ENCODE results near the gene IQSEC1. TPM values are rescaled to one million over a fixed set of nuclear protein-coding genes. Genes with fewer than 3 reads are reported as not detected.

IQSEC1 gene
- total and polyA plus RNA-seq, 2 donors (not counting 3 experiments of a cell fraction or from before 2014, with no cell fraction given) = 5.2 to 18.0 TPM

DNA sequence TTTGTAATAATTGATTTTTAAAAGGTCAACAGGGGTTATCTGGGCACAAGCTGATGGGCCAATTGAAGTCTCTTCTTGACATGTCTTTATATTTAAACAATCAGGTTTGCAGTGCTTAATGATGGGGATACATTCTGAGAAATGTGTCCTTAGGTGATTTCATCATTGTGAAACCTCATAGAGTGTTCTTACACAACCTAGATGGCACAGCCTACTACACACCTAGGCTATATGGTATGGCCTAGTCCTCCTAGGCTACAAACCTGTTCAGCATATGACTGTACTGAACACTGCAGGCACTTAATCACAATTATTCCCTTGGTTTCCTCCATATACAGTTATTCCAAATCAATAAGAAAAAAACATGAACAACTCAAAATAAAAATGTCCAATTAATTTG, 75.8 kb downstream of the IQSEC1 start:
- Histone ChIP-seq H2AFZ (ENCODE audit: low read depth, low read length) (no peak overlapping the region), H3K4me3 (replicated peaks in 1 of 3; ENCODE audit: insufficient read depth in 1 of 3, low read depth in 1 of 3, low read length in 3 of 3) (no peak overlapping the region), H3K9me1 (replicated peaks; ENCODE audit: control insufficient read depth, extremely low read depth, insufficient read depth, low read length) (no peaks in the 10 kb centered on the region), H3K27me3 (ENCODE audit: control insufficient read depth in 2 of 2, insufficient read depth in 2 of 2, low read length in 2 of 2) (peaks cover 8 to 19% of the 10 kb centered on the region in 2 experiments), H3K4me2 (ENCODE audit: insufficient read depth, low read length) (no peak overlapping the region), H3K9ac (replicated peaks; ENCODE audit: extremely low read depth, insufficient read depth, low read length) (no peak overlapping the region), H3K4me1 (ENCODE audit: control insufficient read depth, extremely low read depth, insufficient read depth, low read length) (peaks cover 5% of the 10 kb centered on the region), H4K20me1 (replicated peaks; ENCODE audit: control insufficient read depth, extremely low read depth, insufficient read depth, low read length) (no peaks in the 10 kb centered on the region), H3K36me3 (ENCODE audit: control insufficient read depth in 2 of 2, extremely low read depth in 1 of 2, insufficient read depth in 2 of 2, low read length in 2 of 2) (no peaks in the 10 kb centered on the region), H3K79me2 (ENCODE audit: control insufficient read depth, insufficient read depth, low read length) (no peaks in the 10 kb centered on the region), H3K9me3 (replicated peaks; ENCODE audit: control insufficient read depth, insufficient read depth, low read length) (no peaks in the 10 kb centered on the region), H3K27ac (ENCODE audit: insufficient read depth, low read depth, low read length) (no peak overlapping the region)
- FAIRE-seq (no peak), DNase-seq (ENCODE audit: low read depth, low spot score) (no peak)
- BruUV-seq (replicated peaks) = no TSS peak
- intact Hi-C loops (cut with micrococcal nuclease) = loop anchor here (10.0 kb wide), 1 partner anchor 457 kb away; no protein-coding TSS in a partner anchor
- ChIA-PET POLR2A (no interaction called here), CTCF (no interaction called here)
- TF ChIP-seq, protein P1, sequence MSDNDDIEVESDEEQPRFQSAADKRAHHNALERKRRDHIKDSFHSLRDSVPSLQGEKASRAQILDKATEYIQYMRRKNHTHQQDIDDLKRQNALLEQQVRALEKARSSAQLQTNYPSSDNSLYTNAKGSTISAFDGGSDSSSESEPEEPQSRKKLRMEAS (IDR thresholded peaks at IDR 0.05; ENCODE audit: insufficient read depth, insufficient read length) = no peak
- TF ChIP-seq MYC (IDR thresholded peaks at IDR 0.05; ENCODE audit: low read depth, low read length) (no peak), FOS (IDR thresholded peaks at IDR 0.05; ENCODE audit: borderline replicate concordance, insufficient read depth, low read length) (no peak), POLR2AphosphoS5 (IDR thresholded peaks at IDR 0.05; ENCODE audit: insufficient read depth, low read depth, low read length) (no peak), EZH2 (IDR thresholded peaks at IDR 0.05; ENCODE audit: borderline replicate concordance, low read depth, low read length, severe bottlenecking) (no peak), POLR2A (IDR thresholded peaks at IDR 0.05; ENCODE audit: low read depth, low read length) (no peak), JUN (IDR thresholded peaks at IDR 0.05; ENCODE audit: borderline replicate concordance, insufficient read depth, insufficient read length, low read depth) (no peak)
- dilution Hi-C loops (cut with MboI; ENCODE audit: extremely low pct_ligation_motif_present, low sequenced_read_pairs) = no loop called here

GRCh38 chr3:12996181-12996506, 77.1 kb downstream of the IQSEC1 start:
- CTCF ChIA-PET = interaction anchor here (1.0 to 5.3 kb wide), 10 partner anchors 9 to 186 kb away, joined by 3 to 68 read pairs (median 9); no protein-coding TSS in a partner anchor

More at GRCh38 chr3:12996181-12996506, 77.1 kb downstream of the IQSEC1 start:
- DNase-seq (ENCODE audit: low read depth, low spot score) = no peak
- no peak overlapping the region for H2AFZ ChIP-seq (ENCODE audit: low read depth, low read length)
- H3K9me3 ChIP-seq (replicated peaks; ENCODE audit: control insufficient read depth, insufficient read depth, low read length) = no peaks in the 10 kb centered on the region
- TF ChIP-seq MYC (IDR thresholded peaks at IDR 0.05; ENCODE audit: low read depth, low read length) = no peak
- no peak for TF ChIP-seq POLR2AphosphoS5 (IDR thresholded peaks at IDR 0.05; ENCODE audit: insufficient read depth, low read depth, low read length)
- TF ChIP-seq JUN (IDR thresholded peaks at IDR 0.05; ENCODE audit: borderline replicate concordance, insufficient read depth, insufficient read length, low read depth) = no peak
- TF ChIP-seq GATA2 (IDR thresholded peaks at IDR 0.05; ENCODE audit: insufficient read depth, insufficient read length, low read depth, low read length) = no peak
- TF ChIP-seq, protein P1 (IDR thresholded peaks at IDR 0.05; ENCODE audit: insufficient read depth, insufficient read length) = no peak
- TF ChIP-seq FOS (IDR thresholded peaks at IDR 0.05; ENCODE audit: borderline replicate concordance, insufficient read depth, low read length) = no peak
- TF ChIP-seq POLR2A (IDR thresholded peaks at IDR 0.05; ENCODE audit: low read depth, low read length) = no peak
- TF ChIP-seq CTCF (IDR thresholded peaks at IDR 0.05; ENCODE audit: extremely low read depth in 1 of 2, insufficient read depth in 1 of 2, low read depth in 1 of 2, low read length in 2 of 2) = no peak
- no TSS peak for BruUV-seq (replicated peaks)
- intact Hi-C loops (cut with micrococcal nuclease) = loop anchor here (10.0 kb wide), 1 partner anchor 459 kb away; no protein-coding TSS in a partner anchor
- POLR2A ChIA-PET = no interaction called here
- peaks cover 5% of the 10 kb centered on the region for H3K4me1 ChIP-seq (ENCODE audit: control insufficient read depth, extremely low read depth, insufficient read depth, low read length)
- H3K4me2 ChIP-seq (ENCODE audit: insufficient read depth, low read length) = no peak overlapping the region
- H3K79me2 ChIP-seq (ENCODE audit: control insufficient read depth, insufficient read depth, low read length) = no peaks in the 10 kb centered on the region
- no peak for FAIRE-seq
- no peaks in the 10 kb centered on the region for H3K9me1 ChIP-seq (replicated peaks; ENCODE audit: control insufficient read depth, extremely low read depth, insufficient read depth, low read length)
- no peaks in the 10 kb centered on the region for H4K20me1 ChIP-seq (replicated peaks; ENCODE audit: control insufficient read depth, extremely low read depth, insufficient read depth, low read length)
- peaks cover 8 to 22% of the 10 kb centered on the region in 2 experiments for H3K27me3 ChIP-seq (ENCODE audit: control insufficient read depth in 2 of 2, insufficient read depth in 2 of 2, low read length in 2 of 2)
- no peaks in the 10 kb centered on the region for H3K36me3 ChIP-seq (ENCODE audit: control insufficient read depth in 2 of 2, extremely low read depth in 1 of 2, insufficient read depth in 2 of 2, low read length in 2 of 2)
- H3K4me3 ChIP-seq (replicated peaks in 1 of 3; ENCODE audit: insufficient read depth in 1 of 3, low read depth in 1 of 3, low read length in 3 of 3) = no peak overlapping the region
- no peak overlapping the region for H3K9ac ChIP-seq (replicated peaks; ENCODE audit: extremely low read depth, insufficient read depth, low read length)
- dilution Hi-C loops (cut with MboI; ENCODE audit: extremely low pct_ligation_motif_present, low sequenced_read_pairs) = no loop called here
- H3K27ac ChIP-seq (ENCODE audit: insufficient read depth, low read depth, low read length) = no peak overlapping the region
